GM21526 (cell line): ENCODE results near the gene MPV17L2.
A peak's percentile ranks its signal among the peaks of the same experiment; 100 is the strongest.

Experiments
- ATAC-seq: cut with Tn5 transposase; IDR thresholded peaks from one replicate; pipeline ENCODE4 v1.9.1; 2021; ENCODE audit warnings: moderate library complexity; ENCODE audit not compliant: unreplicated experiment, low FRiP score

The MPV17L2 gene

GRCh38 chr19:18160493-18160970 lies 32.5 kb upstream of the MPV17L2 start:
- ATAC-seq, result no peak

- ATAC-seq, result peak; percentile 43
Measured at GRCh38 chr19:18160971-18161635, 31.9 kb upstream of the MPV17L2 start.

DNA sequence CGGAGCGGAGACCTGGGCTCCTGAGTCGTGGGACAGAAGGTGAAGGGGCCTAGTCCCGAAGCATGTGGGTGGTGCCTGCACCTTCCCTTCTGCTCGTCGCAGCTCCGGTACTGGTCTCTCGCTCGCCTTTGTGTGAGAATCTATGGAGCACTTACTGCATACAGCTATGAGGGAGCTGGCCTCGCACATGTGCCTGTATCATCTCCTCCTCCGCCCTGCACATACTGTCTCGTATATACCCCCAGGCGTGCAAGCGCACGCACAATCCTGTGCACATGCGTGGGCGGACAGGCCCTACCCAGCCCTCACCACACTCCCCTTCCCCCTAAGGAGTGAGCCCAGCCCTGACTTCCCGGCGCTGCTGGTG lies 31.4 kb upstream of the MPV17L2 start:
- peak; percentile 4 for ATAC-seq

- ATAC-seq, result no peak
Measured at GRCh38 chr19:18164072-18164471, 28.9 kb upstream of the MPV17L2 start.

DNA sequence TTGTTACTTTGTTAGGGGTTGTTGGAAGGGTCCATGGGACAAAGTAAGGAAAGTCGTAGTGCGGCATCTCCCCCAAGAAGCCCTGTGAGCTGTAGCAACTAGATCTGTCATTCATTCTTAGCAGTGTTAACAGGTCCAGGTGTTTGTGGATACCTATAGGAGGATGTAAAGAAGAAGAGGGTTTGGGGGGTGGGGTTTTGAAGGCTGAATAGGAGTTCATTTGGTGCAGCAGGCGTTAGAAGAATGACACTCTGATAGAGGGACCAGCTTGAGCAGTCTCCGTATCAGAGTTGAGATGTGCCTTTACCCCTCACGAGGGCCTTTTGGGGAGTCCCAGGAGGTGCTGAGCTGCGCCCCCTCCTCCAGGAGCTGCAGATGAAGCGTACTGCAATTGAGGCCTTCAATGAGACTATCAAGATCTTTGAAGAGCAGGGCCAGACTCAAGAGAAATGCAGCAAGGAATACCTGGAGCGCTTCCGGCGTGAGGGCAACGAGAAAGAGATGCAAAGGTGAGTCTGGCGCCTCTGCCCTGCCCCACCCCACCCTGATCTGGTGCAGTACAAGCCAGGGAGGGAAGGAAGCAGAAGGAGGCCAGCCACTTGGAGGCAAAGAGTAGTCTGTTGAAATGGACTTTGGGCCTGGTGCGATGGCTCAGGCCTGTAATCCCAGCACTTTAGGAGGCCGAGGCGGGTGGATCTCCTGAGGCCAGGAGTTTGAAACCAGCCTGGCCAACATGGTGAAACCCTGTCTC lies 27.0 kb upstream of the MPV17L2 start:
- no peak for ATAC-seq

- no peak for ATAC-seq
Measured at GRCh38 chr19:18167011-18167410, 26.0 kb upstream of the MPV17L2 start.

DNA sequence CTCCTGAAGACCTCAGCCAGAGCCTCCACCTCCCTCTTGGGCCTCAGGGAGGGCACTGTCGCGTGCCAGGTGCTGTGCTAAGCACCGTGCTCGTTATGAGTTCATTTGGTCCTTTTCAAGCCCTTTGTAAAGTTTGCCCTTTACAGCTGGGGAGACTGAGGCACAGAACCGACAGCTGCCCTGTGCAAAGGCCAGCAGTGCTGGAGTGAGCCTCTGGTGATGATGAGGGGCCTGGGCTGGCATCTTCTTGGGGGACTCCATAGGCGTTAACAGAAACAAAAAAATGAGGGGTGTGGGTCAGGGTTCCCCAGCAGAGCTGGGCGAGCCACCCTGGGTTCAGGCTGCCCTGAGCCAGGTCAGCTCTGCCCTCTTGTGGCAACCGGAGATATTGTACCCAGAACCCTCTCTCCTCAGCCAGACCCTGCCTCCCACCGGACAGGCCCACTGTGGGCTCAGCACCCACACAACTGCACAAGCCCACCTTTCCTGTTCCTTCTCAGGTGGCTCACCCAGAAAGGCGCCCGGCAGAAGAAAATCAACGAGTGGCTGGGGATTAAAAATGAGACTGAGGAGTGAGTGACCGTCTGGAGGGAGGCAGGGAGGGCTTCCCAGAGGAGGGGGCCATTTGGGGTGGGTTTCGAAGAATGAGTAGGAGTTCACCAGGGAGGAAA lies 24.9 kb upstream of the MPV17L2 start:
- no peak for ATAC-seq

DNA sequence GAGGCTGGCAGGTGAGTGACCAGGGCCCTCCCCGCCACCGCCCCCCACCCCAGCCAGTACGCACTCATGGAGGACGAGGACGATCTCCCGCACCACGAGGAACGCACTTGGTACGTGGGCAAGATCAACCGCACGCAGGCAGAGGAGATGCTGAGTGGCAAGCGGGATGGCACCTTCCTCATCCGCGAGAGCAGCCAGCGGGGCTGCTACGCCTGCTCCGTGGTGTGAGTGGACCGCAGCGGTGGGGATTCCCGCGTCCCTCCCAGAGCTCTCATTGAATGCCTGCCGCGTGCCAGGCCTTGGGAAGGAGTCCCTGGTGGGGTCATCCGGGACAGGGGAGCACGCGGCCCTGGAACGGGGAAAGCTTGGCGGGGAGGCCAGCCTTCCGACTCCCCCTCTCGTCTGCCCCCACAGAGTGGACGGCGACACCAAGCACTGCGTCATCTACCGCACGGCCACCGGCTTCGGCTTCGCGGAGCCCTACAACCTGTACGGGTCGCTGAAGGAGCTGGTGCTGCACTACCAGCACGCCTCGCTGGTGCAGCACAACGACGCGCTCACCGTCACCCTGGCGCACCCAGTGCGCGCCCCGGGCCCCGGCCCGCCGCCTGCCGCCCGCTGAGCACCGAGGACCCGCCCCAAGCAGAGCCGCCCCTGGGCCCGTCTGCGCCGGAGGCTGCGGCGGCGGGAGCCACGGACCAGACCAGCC lies 24.2 kb upstream of the MPV17L2 start:
- ATAC-seq, result no peak

DNA sequence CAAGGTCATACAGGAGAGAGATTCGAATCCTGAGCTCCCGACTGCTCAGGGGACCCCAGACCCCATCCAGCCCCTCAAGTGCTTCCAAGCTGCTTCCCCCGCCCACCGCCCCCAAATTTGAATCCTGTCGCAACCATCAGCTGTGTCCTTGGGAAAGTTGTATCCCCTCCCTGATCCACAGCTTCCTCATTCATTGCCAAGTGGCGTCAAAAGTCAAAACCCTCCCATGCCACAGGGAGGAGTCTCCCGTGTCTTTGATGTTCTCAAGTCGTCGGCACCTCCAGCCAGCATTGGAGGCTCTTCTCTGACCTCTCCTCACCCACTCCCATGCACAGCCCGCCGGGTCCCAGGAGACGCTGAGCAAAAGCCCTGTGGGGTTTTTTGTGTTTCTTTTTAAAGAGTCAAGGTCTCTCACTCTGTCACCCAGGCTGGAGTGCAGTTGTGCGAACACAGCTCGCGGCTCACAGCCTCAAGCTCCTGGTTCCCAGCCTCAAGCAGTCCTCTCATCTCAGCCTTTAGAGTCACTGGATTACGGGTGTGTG lies 22.2 kb upstream of the MPV17L2 start:
- ATAC-seq, result no peak

DNA sequence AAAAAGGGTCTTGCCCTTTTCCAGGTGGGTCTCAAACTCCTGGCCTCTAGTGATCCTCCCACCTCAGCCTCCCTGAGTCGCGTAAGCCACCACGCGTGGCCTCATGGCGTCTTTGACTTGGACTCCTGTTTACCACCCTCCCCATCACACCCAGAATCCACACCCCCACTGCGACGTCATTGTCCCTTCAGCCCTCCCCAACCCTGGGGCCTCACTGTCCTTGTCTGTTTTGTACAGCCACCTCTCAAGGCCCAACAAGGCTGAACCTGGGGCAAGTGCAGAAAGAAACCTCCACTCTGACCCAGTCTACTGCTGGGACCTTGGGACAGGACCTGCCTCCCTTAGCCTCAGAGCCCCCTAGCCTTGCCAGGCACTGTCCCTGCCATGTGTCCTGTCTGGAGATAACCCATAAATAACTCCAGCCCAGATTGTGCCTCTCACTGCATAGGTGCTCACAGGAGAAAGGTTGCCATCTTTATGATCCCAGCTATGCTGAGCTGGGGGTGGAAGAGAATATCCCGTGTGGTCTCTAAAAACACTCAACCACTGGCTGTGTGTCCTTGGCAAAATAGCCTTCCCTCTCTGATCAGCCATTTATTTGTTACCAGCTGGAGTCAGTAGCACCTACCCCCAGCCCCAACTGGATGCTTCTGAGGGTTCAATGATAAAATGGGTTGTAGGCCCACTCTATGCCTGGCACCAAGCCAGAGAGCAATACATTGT lies 21.3 kb upstream of the MPV17L2 start:
- ATAC-seq, result no peak

DNA sequence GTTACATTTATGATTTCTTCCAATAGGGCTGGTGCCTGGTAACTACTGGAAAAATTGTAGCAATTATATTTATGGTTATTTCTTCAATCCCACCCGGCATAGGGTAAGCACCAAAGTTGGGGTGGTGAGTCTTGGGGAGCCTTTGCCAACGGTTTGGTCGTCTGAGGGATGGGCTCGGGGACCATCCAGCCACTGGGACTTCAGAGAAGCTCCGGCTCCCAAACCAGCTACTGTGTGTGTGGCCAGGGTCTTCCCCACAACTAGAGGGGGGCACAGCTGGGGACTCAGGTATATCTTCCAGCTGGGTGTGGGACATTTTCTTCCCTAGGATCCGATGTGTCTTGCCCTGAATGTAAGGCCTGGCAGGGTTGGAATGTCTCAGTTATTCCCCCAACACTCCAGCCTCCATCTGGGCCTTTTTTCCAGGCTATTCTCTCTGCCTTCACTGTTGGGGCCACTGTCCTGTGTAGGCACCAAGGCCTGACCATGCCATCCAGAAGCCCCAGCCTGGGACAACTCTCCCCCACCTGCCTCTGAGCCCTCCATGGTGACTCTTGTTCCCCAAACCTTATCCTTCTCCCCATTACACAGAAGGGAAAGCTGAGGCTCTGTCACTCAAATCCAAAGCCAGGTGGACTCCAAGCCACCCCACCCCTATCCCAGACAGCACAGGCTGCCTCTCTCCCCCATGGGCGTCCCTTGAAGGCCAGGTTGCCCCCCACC lies 20.5 kb upstream of the MPV17L2 start:
- no peak for ATAC-seq

- ATAC-seq, result peak; percentile 2
Measured at GRCh38 chr19:18173054-18173571, 19.9 kb upstream of the MPV17L2 start.

DNA sequence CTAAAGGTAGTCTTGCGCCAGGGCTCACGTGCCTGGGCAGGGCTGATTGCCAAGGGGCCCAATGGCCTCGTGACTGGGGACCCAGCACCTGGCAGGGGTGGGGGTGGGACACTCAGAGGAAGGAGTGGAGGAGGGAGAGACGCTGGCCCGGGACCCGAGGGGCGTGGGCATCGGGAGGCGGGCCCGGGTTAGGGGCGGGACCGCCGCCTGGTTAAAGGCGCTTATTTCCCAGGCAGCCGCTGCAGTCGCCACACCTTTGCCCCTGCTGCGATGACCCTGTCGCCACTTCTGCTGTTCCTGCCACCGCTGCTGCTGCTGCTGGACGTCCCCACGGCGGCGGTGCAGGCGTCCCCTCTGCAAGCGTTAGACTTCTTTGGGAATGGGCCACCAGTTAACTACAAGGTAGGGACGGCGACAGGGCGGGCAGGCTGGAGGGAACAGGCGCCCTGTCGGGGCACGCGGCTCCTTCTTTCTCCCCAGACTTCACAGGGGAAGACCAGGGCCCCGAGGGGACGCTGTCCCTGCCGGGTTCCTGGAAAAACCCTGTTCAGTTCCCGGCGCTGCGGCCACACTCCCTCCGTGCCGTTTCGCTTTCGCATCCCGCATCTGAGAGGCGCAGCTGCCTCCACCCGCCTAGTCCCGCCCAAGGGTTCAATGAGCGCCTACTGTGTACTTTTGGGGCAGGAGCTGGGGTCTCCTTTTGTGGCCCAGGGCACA lies 19.3 kb upstream of the MPV17L2 start, which contains the start of gene IFI30:
IFI30 (plus strand) TSS at position 242 of the 717 bp plus-strand sequence; CDS start at position 271, 29 bp downstream.
- ATAC-seq, result peak; percentile 38

DNA sequence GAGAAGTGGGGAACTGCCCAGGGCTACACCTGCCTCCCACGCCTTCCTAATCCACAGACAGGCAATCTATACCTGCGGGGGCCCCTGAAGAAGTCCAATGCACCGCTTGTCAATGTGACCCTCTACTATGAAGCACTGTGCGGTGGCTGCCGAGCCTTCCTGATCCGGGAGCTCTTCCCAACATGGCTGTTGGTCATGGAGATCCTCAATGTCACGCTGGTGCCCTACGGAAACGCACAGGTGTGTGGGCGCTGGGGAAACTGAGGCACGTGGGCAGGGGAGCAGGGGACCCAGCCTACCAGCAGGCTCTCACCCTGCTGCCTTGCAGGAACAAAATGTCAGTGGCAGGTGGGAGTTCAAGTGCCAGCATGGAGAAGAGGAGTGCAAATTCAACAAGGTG lies 18.0 kb upstream of the MPV17L2 start:
- no peak for ATAC-seq

- ATAC-seq, result no peak
Measured at GRCh38 chr19:18176367-18177310, 16.4 kb upstream of the MPV17L2 start.

DNA sequence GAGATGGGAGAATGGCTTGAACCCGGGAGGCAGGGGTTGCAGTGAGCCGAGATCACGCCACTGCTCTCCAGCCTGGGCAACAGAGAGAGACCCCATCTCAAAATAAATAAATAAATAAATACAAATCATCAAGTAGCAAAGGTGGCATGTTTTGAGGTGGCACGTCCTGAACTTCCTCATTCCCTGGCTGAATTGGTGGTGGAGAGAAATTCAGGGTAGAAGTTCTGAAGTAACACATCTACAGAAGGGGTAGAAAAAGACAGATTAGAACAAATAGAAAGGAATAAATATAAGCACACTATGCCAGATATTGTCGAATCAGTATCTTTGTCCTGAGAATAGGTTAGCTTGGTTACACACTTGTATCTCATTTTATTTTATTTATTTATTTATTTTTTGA lies 13.1 kb upstream of the MPV17L2 start:
- ATAC-seq, result no peak

DNA sequence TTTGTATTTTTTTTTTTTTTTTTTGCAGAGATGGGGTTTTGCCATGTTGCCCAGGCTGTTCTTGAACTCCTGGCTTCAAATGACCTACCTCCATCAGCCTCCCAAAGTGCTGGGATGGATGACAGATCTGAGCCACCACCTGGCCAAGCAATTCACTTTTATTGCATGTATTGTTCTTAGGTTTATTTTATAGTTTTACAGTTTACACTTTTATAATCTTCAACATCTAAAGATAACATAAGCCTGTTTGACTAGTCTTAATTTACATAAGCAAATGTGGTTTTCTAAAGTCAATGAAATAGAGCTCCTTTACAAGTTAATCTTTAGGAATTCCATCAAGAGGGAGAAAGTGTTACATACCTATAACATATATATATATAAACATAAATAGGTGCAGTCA lies 9.5 kb upstream of the MPV17L2 start:
- no peak for ATAC-seq
